Thymus (tissue), 11 donors: ENCODE data around the gene ITPRIP. TPM values are rescaled to one million over a fixed set of nuclear protein-coding genes. Genes with fewer than 3 reads are reported as not detected.
A peak's percentile ranks its signal among the peaks of the same experiment; 100 is the strongest.

Experiments
- DNase-seq, 9 donors: peaks; one replicate each; pipeline ENCODE4 v3.0.0-alpha.2; 2013; ENCODE audit warnings: low spot score in 9 of 9, low read depth in 6 of 9, missing footprints in 1 of 9
- H3K27ac ChIP-seq, 2 donors: one replicate each; pipeline ENCODE4 v1.5.1; 2013; ENCODE audit warnings: control low read depth in 1 of 2, low read depth in 1 of 2, low read length in 1 of 2, mild to moderate bottlenecking in 1 of 2, moderate library complexity in 1 of 2
- H3K27me3 ChIP-seq, 2 donors: one replicate each; pipeline ENCODE4 v1.5.1; 2013; ENCODE audit warnings: low read length in 1 of 2; ENCODE audit not compliant: control insufficient read depth in 2 of 2, insufficient read depth in 1 of 2
- H3K36me3 ChIP-seq, 2 donors: one replicate each; pipeline ENCODE4 v1.5.1; 2013; ENCODE audit warnings: low read length in 1 of 2, mild to moderate bottlenecking in 1 of 2, moderate library complexity in 1 of 2; ENCODE audit not compliant: control insufficient read depth in 2 of 2, insufficient read depth in 2 of 2
- H3K4me1 ChIP-seq, 2 donors: one replicate each; pipeline ENCODE4 v1.5.1; 2013; ENCODE audit warnings: low read length in 2 of 2; ENCODE audit not compliant: control insufficient read depth in 2 of 2, insufficient read depth in 2 of 2
- H3K4me3 ChIP-seq, 2 donors: one replicate each; pipeline ENCODE4 v1.5.1; 2013; ENCODE audit warnings: low read length in 2 of 2, control low read depth in 1 of 2, mild to moderate bottlenecking in 1 of 2
- H3K9me3 ChIP-seq, 2 donors: one replicate each; pipeline ENCODE4 v1.5.1; 2013; ENCODE audit warnings: low read length in 1 of 2, mild to moderate bottlenecking in 1 of 2; ENCODE audit not compliant: control insufficient read depth in 2 of 2, insufficient read depth in 1 of 2
- WGBS: extraction: QIAGEN DNeasy Blood & Tissue Kit; methylation state at CpG from one replicate; pipeline ENCODE4 v1.1.7; 2013; 5-methylcytosine and 5-hydroxymethylcytosine counted together
- polyA plus RNA-seq: library from polyadenylated mRNA; stranded (reverse); fragments of 200-250 nt; gene quantifications from one replicate; pipeline ENCODE4 v1.2.3, GENCODE V29; 2013
- total RNA-seq: library from RNA; stranded (reverse); fragments of 120-200 nt; gene quantifications from one replicate; pipeline ENCODE4 v1.2.4, GENCODE V29; 2013
- donor health status: healthy.

The ITPRIP gene
- total and polyA plus RNA-seq, 2 donors, result 7.4 to 13.6 TPM

- DNase-seq, result no peak
- Histone ChIP-seq H3K4me3 (no peak overlapping the region), H3K4me1 (peaks cover 17 to 53% of the 10 kb centered on the region in 2 donors), H3K27ac (no peak overlapping the region), H3K27me3 (no peaks in the 10 kb centered on the region), H3K9me3 (no peaks in the 10 kb centered on the region), H3K36me3 (peaks cover 36 to 61% of the 10 kb centered on the region in 2 donors)
- WGBS, result 97% methylated on average over 7 of the region's 7 CpGs
These were observed 20.5 kb downstream of the ITPRIP start for GRCh38 chr10:104317726-104318299.

- no peak overlapping the region for H3K4me3 ChIP-seq
- H3K36me3 ChIP-seq, result peaks cover 41 to 66% of the 10 kb centered on the region in 2 donors
- no peak overlapping the region for H3K27ac ChIP-seq
- DNase-seq, result no peak
- WGBS, result 96% methylated on average over 6 of the region's 6 CpGs
- peaks cover 12 to 48% of the 10 kb centered on the region in 2 donors for H3K4me1 ChIP-seq
- H3K9me3 ChIP-seq, result no peaks in the 10 kb centered on the region
- no peaks in the 10 kb centered on the region for H3K27me3 ChIP-seq
These were observed 21.0 kb downstream of the ITPRIP start for GRCh38 chr10:104317269-104317710.

- H3K4me1 ChIP-seq, result peaks cover 5 to 42% of the 10 kb centered on the region in 2 donors
- no peak overlapping the region for H3K27ac ChIP-seq
- H3K4me3 ChIP-seq, result no peak overlapping the region
- no peaks in the 10 kb centered on the region for H3K9me3 ChIP-seq
- 97% methylated on average over 9 of the region's 9 CpGs for WGBS
- DNase-seq, result no peak
- peaks cover 44 to 71% of the 10 kb centered on the region in 2 donors for H3K36me3 ChIP-seq
- H3K27me3 ChIP-seq, result no peaks in the 10 kb centered on the region
These were observed 21.8 kb downstream of the ITPRIP start for GRCh38 chr10:104316321-104317099.

GRCh38 chr10:104315486-104315921 lies 22.8 kb downstream of the ITPRIP start:
- Histone ChIP-seq H3K27me3 (no peaks in the 10 kb centered on the region), H3K9me3 (no peaks in the 10 kb centered on the region), H3K4me1 (peaks cover 0 to 39% of the 10 kb centered on the region in 2 donors), H3K4me3 (no peak overlapping the region), H3K27ac (no peak overlapping the region), H3K36me3 (peaks cover 54 to 73% of the 10 kb centered on the region in 2 donors)
- DNase-seq, result no peak
- 98% methylated on average over 22 of the region's 22 CpGs for WGBS

- no peak for DNase-seq
- Histone ChIP-seq H3K4me1 (peaks cover 3 to 40% of the 10 kb centered on the region in 2 donors), H3K36me3 (peaks cover 54 to 73% of the 10 kb centered on the region in 2 donors), H3K9me3 (no peaks in the 10 kb centered on the region), H3K27me3 (no peaks in the 10 kb centered on the region), H3K27ac (no peak overlapping the region), H3K4me3 (no peak overlapping the region)
- 98% methylated on average over 43 of the region's 43 CpGs for WGBS
These were observed 23.4 kb downstream of the ITPRIP start for GRCh38 chr10:104314591-104315485.

- Histone ChIP-seq H3K36me3 (peaks cover 52 to 58% of the 10 kb centered on the region in 2 donors), H3K27ac (no peak overlapping the region), H3K9me3 (no peaks in the 10 kb centered on the region), H3K4me1 (peaks cover 19 to 49% of the 10 kb centered on the region in 2 donors), H3K27me3 (peaks cover 0 to 2% of the 10 kb centered on the region in 2 donors), H3K4me3 (no peak overlapping the region)
- DNase-seq, result no peak
- 92% methylated on average over 5 of the region's 5 CpGs for WGBS
These were observed 27.0 kb downstream of the ITPRIP start for GRCh38 chr10:104311184-104311720.

GRCh38 chr10:104309980-104310978 lies 28.0 kb downstream of the ITPRIP start:
- H3K4me3 ChIP-seq, result no peak overlapping the region
- H3K4me1 ChIP-seq, result peaks cover 27 to 59% of the 10 kb centered on the region in 2 donors
- no peaks in the 10 kb centered on the region for H3K9me3 ChIP-seq
- peaks cover 0 to 2% of the 10 kb centered on the region in 2 donors for H3K27me3 ChIP-seq
- no peak for DNase-seq
- H3K36me3 ChIP-seq, result peaks cover 43 to 48% of the 10 kb centered on the region in 2 donors
- 97% methylated on average over 15 of the region's 15 CpGs for WGBS
- H3K27ac ChIP-seq, result no peak overlapping the region

GRCh38 chr10:104308439-104308903 lies 29.8 kb downstream of the ITPRIP start:
- peaks cover 45 to 77% of the 10 kb centered on the region in 2 donors for H3K4me1 ChIP-seq
- peaks cover 0 to 4% of the 10 kb centered on the region in 2 donors for H3K9me3 ChIP-seq
- WGBS, result 7% methylated on average over 4 of the region's 4 CpGs
- peaks cover 0 to 2% of the 10 kb centered on the region in 2 donors for H3K27me3 ChIP-seq
- H3K4me3 ChIP-seq, result no peak overlapping the region
- peak overlapping the region in 1 of 2 donors; percentile 32 for H3K27ac ChIP-seq
- peak in 4 of 9 donors; percentile 65 to 88 (median 71) for DNase-seq
- H3K36me3 ChIP-seq, result peaks cover 25 to 30% of the 10 kb centered on the region in 2 donors
